ENCODE data around the gene ZYG11B. TPM values are rescaled to one million over a fixed set of nuclear protein-coding genes. Genes with fewer than 3 reads are reported as not detected.

The ZYG11B gene
- total and polyA plus RNA-seq, 9 of the 15 experiments (the other 6 are each of a cell fraction or from before 2014, with no cell fraction given) = 4.9 to 22.2 (median 12.2) TPM

DNA sequence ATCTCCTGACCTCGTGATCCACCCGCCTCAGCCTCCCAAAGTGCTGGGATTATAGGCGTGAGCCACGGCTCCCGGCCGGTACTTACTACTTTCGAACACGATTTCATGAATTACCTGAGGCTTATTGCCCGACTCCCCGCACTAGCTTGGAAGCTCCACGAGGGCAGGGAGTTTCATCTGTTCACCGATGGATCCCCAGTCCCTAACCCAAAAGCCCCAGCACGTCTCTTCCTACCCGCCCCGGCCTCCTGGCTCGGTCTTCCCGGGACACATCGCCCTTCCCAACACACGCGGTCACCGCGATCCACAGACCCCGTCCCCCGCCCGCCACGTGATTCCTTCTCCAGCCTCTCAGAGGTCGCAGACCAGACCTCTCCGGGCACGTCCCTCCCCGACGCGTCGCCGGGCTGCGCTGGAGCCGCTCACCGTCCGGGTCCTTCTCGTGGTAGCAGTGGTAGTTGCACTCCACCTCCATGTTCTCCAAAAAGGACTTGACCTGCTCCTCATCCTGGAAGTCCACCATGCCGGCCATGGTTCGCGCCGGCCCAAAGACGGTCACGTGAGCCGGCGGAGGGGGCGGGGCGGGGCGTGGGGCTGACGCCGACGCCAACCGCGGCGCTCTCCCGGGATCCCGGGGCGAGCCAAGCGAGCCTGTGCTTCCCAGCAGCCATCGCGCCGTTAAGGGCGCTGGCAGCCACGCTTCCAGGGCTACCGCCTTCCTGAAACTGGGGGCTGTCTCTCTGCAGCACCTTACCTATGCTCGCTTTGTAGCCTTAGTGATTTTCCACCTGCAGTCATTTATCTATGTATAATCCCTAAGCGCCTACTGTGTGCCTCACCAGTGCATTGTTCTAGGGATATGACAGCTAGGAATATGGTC, 28.2 kb upstream of the ZYG11B start, which contains the start of gene COA7 (continued):
- TF ChIP-seq, protein P1, sequence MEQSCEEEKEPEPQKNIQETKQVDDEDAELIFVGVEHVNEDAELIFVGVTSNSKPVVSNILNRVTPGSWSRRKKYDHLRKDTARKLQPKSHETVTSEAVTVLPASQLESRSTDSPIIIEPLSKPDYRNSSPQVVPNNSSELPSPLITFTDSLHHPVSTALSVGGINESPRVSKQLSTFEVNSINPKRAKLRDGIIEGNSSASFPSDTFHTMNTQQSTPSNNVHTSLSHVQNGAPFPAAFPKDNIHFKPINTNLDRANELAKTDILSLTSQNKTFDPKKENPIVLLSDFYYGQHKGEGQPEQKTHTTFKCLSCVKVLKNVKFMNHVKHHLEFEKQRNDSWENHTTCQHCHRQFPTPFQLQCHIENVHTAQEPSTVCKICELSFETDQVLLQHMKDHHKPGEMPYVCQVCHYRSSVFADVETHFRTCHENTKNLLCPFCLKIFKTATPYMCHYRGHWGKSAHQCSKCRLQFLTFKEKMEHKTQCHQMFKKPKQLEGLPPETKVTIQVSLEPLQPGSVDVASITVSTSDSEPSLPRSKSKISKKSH (CRISPR knock-in tag; IDR thresholded peaks at IDR 0.05) = no peak
- peak; percentile 22; the same call in 1 of the 2 replicates for TF ChIP-seq ZNF212 (CRISPR knock-in tag; IDR thresholded peaks at IDR 0.05)
- TF ChIP-seq CHAMP1 (IDR thresholded peaks at IDR 0.05) = peak; percentile 48; the same call in 1 of the 2 replicates
- TF ChIP-seq SRSF9 (IDR thresholded peaks at IDR 0.05; ENCODE audit: borderline replicate concordance, low read depth, low read length) = no peak
- peak; percentile 76 for TF ChIP-seq CBFA2T2 (conservative IDR thresholded peaks at IDR 0.05)
- TF ChIP-seq, protein P2, sequence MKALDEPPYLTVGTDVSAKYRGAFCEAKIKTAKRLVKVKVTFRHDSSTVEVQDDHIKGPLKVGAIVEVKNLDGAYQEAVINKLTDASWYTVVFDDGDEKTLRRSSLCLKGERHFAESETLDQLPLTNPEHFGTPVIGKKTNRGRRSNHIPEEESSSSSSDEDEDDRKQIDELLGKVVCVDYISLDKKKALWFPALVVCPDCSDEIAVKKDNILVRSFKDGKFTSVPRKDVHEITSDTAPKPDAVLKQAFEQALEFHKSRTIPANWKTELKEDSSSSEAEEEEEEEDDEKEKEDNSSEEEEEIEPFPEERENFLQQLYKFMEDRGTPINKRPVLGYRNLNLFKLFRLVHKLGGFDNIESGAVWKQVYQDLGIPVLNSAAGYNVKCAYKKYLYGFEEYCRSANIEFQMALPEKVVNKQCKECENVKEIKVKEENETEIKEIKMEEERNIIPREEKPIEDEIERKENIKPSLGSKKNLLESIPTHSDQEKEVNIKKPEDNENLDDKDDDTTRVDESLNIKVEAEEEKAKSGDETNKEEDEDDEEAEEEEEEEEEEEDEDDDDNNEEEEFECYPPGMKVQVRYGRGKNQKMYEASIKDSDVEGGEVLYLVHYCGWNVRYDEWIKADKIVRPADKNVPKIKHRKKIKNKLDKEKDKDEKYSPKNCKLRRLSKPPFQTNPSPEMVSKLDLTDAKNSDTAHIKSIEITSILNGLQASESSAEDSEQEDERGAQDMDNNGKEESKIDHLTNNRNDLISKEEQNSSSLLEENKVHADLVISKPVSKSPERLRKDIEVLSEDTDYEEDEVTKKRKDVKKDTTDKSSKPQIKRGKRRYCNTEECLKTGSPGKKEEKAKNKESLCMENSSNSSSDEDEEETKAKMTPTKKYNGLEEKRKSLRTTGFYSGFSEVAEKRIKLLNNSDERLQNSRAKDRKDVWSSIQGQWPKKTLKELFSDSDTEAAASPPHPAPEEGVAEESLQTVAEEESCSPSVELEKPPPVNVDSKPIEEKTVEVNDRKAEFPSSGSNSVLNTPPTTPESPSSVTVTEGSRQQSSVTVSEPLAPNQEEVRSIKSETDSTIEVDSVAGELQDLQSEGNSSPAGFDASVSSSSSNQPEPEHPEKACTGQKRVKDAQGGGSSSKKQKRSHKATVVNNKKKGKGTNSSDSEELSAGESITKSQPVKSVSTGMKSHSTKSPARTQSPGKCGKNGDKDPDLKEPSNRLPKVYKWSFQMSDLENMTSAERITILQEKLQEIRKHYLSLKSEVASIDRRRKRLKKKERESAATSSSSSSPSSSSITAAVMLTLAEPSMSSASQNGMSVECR (CRISPR knock-in tag; IDR thresholded peaks at IDR 0.05) = peak; percentile 90
- TF ChIP-seq ZKSCAN8 (CRISPR knock-in tag; IDR thresholded peaks at IDR 0.05) = peak; percentile 88
- TF ChIP-seq E2F3 (CRISPR knock-in tag; IDR thresholded peaks at IDR 0.05) = peak; percentile 73; the same call in 1 of the 2 replicates
- TF ChIP-seq SNRNP70 (optimal IDR thresholded peaks at IDR 0.05; ENCODE audit: low read depth, low read length) = no peak
- TF ChIP-seq YBX1 (IDR thresholded peaks at IDR 0.05) = no peak
- TF ChIP-seq ZNF766 (CRISPR knock-in tag; conservative IDR thresholded peaks at IDR 0.05) = peak; percentile 87
- peak; percentile 68 for TF ChIP-seq ZNF263 (CRISPR knock-in tag; IDR thresholded peaks at IDR 0.05; ENCODE audit: borderline replicate concordance)
- TF ChIP-seq C11orf30 (IDR thresholded peaks at IDR 0.05; ENCODE audit: low read depth) = peak; percentile 78
- peak in 1 of 2 experiments; percentile 4; a peak in 3 of 4 replicates for TF ChIP-seq FOXK2 (conservative IDR thresholded peaks at IDR 0.05 in 1 of 2, IDR thresholded peaks at IDR 0.05 in 1 of 2; ENCODE audit: low read depth in 2 of 2)
- no peak for TF ChIP-seq PCBP2 (IDR thresholded peaks at IDR 0.05; ENCODE audit: low read depth, low read length, poor library complexity, severe bottlenecking)
- TF ChIP-seq, protein P3, sequence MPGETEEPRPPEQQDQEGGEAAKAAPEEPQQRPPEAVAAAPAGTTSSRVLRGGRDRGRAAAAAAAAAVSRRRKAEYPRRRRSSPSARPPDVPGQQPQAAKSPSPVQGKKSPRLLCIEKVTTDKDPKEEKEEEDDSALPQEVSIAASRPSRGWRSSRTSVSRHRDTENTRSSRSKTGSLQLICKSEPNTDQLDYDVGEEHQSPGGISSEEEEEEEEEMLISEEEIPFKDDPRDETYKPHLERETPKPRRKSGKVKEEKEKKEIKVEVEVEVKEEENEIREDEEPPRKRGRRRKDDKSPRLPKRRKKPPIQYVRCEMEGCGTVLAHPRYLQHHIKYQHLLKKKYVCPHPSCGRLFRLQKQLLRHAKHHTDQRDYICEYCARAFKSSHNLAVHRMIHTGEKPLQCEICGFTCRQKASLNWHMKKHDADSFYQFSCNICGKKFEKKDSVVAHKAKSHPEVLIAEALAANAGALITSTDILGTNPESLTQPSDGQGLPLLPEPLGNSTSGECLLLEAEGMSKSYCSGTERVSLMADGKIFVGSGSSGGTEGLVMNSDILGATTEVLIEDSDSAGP (CRISPR knock-in tag; IDR thresholded peaks at IDR 0.05) = 0 out of 2 replicates have a peak, but pooled peaks have one; percentile 12

Data from K562 (cell line).